ENCODE data around the gene CEP76.

The CEP76 gene, protein sequence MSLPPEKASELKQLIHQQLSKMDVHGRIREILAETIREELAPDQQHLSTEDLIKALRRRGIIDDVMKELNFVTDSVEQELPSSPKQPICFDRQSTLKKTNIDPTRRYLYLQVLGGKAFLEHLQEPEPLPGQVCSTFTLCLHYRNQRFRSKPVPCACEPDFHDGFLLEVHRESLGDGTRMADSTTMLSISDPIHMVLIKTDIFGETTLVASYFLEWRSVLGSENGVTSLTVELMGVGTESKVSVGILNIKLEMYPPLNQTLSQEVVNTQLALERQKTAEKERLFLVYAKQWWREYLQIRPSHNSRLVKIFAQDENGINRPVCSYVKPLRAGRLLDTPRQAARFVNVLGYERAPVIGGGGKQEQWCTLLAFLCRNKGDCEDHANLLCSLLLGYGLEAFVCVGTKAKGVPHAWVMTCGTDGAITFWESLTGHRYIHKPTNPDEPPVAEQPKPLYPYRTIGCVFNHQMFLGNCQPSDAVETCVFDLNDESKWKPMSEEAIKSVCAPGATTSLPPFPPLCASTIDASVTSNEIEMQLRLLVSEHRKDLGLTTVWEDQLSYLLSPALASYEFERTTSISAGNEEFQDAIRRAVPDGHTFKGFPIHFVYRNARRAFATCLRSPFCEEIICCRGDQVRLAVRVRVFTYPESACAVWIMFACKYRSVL

DNA sequence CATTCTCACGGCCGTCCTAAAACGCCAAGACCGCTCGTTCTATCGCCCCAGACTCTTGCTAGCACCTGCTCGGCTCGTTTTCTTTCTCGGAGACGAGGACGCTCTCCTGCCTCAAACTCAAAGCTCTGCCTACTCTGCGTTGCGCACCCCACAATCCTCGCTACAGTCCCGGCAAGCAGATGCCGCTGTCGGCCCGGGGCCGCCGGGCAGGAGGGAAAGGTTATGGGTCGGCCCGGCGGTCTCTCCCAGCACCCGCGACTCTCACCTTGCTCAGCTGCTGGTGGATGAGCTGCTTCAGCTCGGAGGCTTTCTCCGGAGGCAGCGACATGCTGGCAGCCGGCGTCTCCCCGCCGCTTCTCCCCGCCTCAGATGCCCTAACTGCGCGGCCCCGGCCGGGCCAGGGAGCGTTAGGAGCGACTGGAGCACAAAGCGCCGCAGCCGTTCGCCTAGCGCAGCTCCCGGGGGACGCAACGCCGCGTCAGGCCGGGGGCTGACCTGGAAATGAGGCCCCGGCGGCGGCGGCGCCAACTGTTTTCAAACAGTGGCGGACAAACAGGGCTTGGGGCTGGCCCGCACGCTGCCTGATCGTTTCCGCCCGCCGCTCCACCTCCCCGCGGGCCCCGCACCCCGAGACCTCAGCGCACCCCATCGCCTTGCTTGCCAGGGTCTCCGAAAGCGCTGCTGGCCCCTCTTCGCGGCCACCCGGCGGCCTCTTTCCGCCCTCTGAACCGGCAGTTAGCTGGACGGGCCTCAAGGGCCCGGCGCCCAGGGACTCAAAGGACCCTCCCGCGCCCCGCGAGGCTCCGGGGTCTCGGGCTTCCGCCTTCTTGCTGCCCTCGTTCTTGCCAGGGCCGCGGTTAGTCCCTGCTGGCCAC lies at the start of gene CEP76, which contains the start of gene PSMG2:
Gene CEP76 (minus strand): TSS at position 503 of the 875 bp plus-strand sequence. CDS start 175 bp downstream, at position 328.
Gene PSMG2 (plus strand): TSS at position 822 of the 875 bp plus-strand sequence. CDS start 66 bp downstream, outside the sequence.
- peak; percentile 87 for DNase-seq (ENCODE audit: low spot score)

DNA sequence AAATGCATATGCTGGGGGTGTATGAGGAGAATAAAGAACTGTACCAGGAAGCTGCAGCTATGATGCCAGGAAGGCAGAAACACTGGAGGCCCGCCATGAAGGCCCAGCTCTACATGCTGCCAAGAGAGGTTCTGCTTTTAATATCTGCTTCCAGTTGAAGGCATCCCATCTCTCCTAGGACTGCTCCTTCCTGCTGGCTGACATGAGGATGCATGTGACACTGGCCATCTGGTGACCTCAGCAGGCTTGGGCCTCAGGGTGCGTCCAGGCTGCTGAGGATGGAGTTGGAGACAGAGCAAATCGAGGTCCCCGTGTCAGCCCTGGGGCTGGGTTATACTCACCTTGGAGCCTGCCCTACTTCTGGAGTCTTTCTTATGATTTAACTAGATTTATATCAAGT lies 49.4 kb upstream of the CEP76 start:
- DNase-seq (ENCODE audit: low spot score) = no peak

DNA sequence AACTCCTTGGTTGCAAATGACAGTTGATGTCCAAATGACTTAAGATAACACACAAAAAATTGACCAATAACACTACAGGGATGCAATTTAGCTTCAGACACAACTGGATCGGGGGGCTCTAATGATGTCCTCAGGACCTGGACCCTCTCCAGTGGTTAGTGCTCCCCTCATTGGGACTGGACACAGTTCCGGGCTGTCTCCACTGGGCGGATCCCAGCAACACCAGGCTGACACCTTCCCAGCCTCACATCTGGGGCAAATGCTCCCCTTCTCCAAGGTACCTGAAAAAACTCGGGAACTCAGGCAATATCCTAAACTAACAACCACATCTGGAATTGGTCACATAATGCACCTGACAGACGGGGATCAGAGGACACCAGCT lies 49.0 kb upstream of the CEP76 start:
- no peak for DNase-seq (ENCODE audit: low spot score)

DNA sequence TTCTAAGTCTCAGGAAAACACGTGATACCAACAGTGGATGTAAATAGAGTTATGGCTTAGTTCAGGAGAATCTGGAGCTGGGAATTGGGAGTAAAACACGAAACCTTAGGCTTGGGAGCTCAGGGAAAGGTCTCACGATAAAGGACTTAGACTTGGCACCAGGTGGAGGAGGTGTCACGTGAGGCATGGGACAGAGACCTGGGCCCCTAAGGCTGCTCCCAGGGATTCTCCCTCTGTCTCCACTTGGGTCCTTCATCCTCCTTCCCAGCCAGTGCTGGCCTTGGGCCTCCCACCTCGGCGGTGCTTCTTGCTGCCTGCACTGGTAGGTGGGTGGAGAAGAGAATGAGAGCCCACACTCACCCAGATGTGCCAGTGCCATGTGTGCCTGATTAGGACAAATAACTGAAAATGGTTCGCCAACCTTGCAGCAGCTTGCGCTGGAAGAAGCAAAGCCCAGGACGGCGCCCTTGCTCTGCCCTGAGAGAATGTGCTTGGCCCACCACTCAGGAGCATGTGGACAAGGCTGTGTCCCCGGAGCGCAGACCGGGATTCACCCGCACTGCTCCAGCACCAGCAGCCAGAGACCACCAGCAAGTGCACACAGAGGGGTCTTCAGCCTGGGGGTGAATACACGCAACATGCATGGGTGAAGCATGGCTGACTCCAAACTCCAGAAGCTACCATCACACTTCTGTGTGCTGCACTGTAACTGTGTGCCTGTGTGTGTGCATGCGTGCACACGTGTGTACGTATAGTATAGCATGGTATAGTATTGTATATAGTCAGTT lies 48.4 kb upstream of the CEP76 start:
- no peak for DNase-seq (ENCODE audit: low spot score)

DNA sequence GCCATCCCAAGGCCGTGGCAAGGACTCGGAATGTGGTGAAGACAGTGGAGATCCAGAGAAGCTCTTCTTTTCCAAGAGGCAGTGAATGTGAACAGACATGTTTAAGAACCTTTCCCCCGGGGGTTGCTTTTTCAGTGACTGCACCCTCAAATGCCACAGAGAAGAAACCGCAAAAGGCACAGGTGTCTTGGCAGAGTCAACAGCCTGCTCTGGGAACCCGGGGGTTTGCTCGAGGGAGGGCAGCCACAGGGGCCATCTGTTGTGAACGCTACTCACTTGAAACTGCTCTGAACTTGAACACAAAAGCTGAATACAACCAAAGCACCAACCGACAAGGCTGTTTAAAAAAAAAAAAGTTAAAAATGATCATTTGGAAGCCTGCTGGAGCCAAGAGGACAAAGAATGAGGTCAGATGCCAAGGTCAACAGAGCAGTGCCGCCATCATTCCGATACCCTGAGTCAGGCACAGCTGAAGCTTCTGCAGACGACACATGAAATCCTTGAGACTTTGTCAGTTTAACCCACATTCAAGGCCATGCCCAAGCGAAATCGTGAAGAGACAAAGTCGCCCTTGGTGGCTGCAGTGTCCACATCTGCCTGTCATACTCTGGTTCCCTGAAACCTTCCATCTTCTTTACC lies 47.7 kb upstream of the CEP76 start:
- no peak for DNase-seq (ENCODE audit: low spot score)

DNA sequence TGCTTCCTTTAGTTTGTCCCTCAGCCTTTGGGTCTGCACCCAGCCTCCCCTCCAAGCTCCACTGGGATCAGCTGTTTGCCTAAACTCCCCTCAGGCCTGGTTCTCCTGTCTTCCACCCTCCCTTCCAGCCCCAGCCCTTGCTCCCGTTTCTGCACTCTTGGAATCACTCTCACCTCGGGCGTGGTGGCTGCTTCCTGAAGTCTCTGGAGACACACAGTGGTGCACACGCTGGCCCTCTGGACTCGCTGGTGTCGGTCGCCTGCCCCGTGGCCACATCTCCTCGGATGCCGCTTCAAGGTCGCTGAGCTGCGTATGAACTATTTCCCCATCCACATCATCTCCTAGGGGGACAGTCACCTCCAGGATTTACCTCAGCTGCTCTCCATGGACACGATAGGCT lies 46.6 kb upstream of the CEP76 start:
- DNase-seq (ENCODE audit: low spot score) = no peak

DNA sequence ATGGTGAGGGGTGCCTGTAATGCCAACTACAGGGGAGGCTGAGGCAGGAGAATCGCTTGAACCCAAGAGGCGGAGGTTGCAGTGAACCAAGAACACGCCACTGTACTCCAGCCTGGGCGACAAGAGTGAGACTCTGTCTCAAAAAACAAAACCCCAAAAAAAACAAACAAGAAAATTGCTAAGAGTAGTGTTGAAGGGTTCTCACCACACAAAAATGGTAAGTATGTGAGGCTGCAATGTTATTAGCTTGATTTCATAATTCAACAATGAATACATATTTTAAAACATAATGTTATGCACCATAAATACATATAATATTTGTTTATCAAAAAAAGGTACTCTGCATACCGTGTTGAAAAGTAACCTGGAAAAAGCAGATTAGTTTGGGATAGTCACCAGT lies 46.1 kb upstream of the CEP76 start:
- DNase-seq (ENCODE audit: low spot score) = no peak

DNA sequence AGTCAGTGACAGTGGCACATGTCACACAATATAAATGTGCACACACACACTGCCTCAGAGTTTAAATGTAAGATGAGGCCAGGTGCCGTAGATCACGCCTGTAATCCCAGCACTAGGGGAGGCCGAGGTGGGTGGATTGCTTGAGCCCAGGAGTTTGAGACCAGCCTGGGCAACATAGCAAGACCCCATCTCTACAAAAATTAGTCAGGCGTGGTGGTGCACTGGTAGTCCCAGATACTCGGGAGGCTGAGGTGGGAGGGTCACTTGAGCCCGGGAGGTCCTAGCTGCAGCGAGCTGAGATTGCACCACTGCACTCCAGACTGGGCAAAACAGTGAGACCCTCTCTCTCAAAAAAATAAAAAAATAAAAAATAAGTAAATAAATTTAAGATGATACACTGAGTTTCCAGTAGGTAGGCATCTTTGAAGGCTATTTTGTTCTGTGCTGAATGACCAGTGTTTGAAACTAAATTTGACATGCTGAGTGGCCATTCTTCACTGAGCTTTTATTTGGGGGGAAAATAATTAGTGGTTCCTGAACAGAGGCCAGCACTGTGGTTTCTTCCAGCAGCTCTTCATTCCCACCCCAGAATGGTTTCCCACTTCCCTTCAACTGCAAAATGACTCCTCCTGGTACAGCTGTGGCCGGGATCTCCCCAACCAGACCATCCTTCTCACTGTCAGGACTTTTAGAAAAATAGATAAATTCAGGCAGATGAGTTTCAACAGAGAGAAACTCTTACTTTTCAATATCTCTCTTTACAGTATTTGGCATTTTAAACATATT lies 45.2 kb upstream of the CEP76 start:
- DNase-seq (ENCODE audit: low spot score) = no peak

DNA sequence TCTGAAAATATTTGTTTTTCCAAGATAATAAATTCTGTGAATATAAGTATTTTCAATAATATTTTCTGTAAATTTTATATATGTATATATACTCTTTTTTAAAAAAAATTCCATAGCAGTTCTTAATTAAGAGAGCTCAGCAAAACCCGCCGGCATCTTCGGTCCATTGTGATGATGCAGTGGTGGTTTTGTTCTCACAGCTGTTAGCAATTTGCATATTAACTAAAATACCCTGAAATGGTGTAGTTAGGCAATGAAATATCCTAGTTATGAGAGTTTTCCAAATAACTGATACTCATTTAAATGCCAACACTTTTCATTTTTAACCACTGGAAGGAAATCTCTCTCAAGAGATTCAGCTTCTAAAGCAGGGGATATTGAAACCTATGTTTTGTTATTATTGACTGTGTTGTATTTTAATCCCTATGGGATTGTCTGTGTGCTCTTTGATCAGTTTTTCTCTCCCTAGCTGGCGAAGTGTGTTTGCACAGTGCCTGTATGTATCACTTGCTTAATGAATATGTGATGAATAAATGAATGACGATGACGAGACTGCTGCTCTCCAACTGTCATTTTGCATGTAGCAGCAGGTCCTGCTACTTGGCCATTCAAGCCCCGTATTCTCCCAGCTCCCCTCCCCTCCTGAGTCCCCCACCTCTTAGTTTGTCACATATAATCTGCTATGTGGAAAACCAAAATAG lies 42.7 kb upstream of the CEP76 start:
- no peak for DNase-seq (ENCODE audit: low spot score)

DNA sequence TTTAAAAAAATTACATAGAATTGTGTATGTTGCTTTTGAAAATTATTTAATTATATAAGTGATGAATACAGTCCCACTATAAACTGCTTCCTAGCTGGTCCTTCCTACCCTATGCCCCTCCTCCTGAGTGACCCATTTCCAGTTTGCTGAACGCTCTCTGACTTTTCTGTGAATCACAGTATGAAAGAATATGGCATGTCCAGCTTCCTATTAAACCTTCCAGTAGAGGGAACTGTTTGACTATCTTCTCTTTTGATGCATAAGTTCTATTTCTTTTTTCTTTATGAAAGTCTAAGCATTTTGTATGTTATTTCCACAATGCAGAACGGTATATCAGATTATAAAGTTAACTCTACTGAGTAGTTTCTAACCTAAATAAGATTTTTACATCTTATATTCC lies 41.6 kb upstream of the CEP76 start:
- DNase-seq (ENCODE audit: low spot score) = peak; percentile 45

DNA sequence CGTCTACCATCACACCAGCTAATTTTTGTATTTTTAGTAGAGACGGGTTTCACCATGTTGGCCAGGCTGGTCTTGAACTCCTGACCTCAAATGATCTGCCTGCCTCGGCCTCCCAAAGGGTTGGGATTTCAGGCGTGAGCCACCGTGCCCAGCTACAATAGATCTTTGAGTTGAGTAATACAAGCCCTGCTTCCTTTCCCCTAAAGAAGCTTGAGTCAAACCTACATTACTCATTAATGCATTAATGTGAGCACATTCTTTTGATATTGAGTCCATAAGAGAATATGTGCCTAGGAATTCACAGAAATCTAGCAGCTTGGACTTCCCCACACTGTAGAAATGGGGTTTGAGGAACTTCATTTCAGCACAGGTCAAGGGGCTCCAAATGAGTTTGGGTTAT lies 39.9 kb upstream of the CEP76 start:
- no peak for DNase-seq (ENCODE audit: low spot score)

DNA sequence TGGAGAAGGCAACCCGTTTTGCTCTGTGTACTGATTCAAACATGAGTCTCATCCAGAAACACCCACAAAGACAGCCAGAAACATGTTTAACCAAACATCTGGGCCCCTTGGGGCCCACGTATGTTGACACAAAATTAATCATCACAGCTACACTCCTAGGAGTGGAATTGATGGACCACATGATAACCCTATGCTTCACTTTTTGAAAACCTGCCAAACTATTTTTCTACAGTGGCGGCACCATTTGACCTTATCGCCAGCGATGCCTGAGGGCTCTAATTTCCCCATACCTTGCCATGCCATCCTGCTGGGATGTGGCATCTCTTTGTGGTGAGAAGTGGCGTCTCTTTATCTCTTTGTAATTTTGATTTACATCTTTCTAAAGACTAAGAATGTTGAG lies 38.8 kb upstream of the CEP76 start:
- DNase-seq (ENCODE audit: low spot score) = no peak

DNA sequence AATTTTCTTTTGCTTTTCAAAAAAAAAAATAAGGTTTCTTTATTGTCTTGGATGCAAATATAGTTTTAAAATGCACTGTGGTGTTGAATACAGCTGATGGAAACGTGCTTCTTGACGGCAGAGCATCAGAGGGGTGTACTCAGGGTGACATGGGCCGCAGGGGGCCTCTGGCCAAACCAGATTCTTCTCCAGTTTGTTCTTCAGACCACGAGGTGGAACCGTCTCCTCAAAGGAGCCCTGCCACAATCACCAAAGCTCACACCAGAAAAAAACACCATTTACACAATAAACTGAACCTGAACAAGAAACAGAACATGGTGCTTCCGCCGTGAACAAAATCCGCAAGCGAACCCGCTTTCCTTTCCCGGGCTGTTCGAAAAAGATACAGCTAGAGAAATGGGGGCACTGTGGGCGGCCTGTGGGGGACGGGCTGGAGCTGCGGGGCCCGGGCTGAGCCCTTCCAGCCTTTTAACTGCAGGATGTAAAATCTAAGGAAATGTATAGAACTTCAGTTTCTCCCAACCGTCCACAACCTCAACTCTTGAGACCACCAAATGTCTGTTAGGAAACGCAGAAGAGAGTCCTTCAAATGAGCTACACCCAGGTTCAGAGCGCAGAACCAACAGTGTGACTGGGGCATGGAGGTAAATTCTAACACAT lies 34.9 kb upstream of the CEP76 start:
- DNase-seq (ENCODE audit: low spot score) = no peak

DNA sequence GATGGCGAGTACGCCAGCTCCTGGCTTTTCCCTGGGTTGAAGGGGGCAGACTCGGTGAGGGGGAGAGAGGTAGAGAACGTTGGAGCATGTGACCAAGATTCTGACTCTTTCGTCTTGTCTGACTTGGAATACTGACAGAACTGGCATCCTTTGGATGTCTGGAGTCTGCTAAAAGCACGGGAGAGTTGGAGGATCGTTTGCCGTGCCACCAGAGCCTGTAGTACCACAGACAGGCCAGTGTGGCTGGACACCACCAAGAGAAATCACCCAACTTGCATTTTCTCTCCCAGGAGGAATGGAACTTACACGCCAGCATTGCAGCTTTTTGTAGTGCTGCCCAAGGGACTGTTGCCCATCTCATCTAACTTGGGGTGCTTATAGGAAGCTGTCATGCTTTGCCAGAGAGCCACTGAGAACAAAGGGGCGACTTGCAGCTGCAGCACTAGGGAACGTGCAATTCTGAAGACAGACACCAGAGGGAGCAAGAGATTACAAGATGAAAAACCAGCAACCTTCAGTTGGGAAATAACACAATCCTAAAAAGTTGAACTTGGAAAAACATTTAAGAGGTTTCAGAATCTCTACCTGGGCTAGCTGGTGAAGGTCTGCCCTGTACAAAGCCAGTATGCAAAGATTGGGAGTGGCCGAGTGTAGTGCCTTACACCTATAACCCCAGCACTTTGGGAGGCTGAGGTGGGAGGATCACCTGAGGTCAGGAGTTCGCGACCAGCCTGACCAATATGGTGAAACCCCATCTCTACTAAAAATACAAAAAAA lies 24.4 kb upstream of the CEP76 start:
- peak; percentile 89 for DNase-seq (ENCODE audit: low spot score)

DNA sequence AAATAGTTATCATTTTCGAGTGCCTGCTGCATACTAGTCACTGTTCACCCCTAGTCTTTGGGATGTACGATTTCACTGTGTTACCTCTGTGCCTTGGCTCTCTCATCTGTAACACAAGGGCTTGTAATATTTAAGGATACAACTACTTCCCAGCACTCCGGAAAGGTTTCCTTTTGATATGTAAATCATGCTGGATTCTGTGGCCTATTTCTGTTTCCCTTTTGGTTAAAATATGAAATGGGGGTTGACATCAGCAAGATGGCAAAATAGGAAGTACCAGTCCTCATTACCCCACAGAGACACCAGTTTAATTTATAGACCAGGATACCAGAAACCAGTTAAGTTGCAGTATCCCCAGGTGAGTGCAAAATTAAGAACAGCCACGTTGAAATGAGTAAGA lies 23.8 kb upstream of the CEP76 start:
- DNase-seq (ENCODE audit: low spot score) = no peak

DNA sequence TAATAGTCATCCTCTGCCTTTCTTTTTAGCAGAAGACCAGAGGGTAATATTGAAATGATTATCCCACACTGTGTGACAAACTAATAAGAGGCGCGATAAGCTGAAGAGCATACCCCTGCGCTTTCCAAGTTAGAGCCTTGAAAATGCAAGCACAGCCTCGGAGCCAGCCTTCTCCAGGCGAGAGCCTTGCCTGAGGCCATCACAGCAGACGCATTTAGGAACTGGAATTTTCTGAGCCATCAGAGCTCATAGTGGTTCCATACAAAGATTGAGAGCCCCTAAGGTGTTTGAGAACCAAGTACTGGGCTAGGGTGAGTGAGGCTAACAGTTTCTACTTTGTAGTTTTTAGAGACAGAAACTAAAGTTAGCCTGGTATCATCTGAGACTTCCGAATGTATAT lies 20.2 kb upstream of the CEP76 start:
- no peak for DNase-seq (ENCODE audit: low spot score)

DNA sequence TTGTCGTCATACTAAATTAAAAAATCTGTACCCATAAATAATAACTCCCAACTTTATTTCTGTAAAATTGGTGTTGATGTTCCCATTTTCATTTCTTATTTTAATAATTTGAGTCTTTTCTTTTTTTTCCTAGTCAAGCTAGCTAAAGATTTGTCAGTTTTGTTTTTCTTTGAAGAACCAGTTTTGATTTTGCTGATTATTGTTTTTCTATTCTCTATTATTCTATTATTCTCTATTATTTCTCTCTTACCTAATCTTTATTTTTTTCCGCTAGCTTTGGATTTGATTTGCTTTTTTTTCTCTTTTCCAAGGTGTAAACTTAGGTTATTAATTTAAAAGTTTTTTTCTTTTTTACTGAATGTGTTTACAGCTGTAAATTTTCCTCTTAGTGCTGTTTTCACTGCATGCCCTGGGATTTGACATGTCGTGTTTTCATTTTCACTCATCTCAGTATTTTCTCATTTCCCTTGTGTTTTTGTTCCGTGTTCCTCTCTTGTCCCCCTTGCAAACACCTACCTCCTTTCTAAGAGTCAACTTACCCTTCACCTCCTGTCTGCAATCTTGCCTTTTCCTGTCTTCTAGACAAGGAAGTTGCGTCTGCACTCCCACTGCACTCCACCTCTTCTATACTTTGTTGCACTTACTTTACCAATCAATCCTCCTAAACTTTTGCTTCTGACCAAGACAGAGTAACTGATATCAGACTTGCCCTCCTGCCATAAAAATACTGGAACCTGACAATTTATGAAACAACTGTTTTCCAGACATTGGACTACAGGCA lies 19.2 kb upstream of the CEP76 start:
- no peak for DNase-seq (ENCODE audit: low spot score)

DNA sequence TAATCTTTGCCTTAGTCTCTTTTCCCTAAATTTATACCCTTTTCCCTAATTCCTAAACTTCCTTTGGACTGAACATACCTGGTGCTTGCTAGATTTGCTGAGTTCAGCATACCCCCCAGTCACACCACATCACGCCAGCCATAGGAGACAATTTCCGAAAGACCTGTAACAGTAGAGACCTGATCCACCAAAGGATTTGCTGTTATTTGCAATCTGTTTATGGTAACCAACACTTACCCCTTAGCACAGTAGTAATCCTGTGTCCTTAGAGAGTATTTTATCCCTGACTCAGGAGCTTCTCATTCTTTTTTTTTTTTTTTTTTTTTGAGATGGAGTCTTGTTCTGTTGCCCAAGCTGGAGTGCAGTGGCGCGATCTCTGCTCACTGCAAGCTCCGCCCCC lies 8.9 kb upstream of the CEP76 start:
- no peak for DNase-seq (ENCODE audit: low spot score)

All from Ammon's horn (tissue), 1 donor.